Endothelial cell (in vitro differentiated cells): ENCODE results near the gene MROH8. TPM values are rescaled to one million over a fixed set of nuclear protein-coding genes. Genes with fewer than 3 reads are reported as not detected.

Experiments used
- DNase-seq: peaks from one replicate; pipeline ENCODE4 v3.0.0; 2021; ENCODE audit warnings: low spot score
- H3K27ac Mint-ChIP-seq: one replicate; pipeline ENCODE4 v1.8.0; 2021; ENCODE audit warnings: mixed read lengths, inconsistent platforms; ENCODE audit not compliant: unreplicated experiment
- H3K27me3 Mint-ChIP-seq: one replicate; pipeline ENCODE4 v1.8.0; 2021; ENCODE audit warnings: mild to moderate bottlenecking, moderate library complexity, mixed read lengths, inconsistent platforms; ENCODE audit not compliant: unreplicated experiment
- H3K36me3 Mint-ChIP-seq: one replicate; pipeline ENCODE4 v1.8.0; 2021; ENCODE audit warnings: mild to moderate bottlenecking, low read depth, mixed read lengths, inconsistent platforms; ENCODE audit not compliant: unreplicated experiment
- H3K4me1 Mint-ChIP-seq: one replicate; pipeline ENCODE4 v1.8.0; 2021; ENCODE audit warnings: mild to moderate bottlenecking, mixed read lengths, inconsistent platforms; ENCODE audit not compliant: unreplicated experiment
- H3K4me3 Mint-ChIP-seq: one replicate; pipeline ENCODE4 v1.8.0; 2021; ENCODE audit warnings: mild to moderate bottlenecking, mixed read lengths, inconsistent platforms; ENCODE audit not compliant: unreplicated experiment
- H3K9me3 Mint-ChIP-seq: one replicate; pipeline ENCODE4 v1.8.0; 2021; ENCODE audit warnings: mixed read lengths, inconsistent platforms; ENCODE audit not compliant: unreplicated experiment
- CTCF ChIP-seq: fragments of 200-600 bp; sonication (generic); IDR thresholded peaks from one replicate; pipeline ENCODE4 v1.5.0; 2021; ENCODE audit warnings: antibody characterized with exemption; ENCODE audit not compliant: unreplicated experiment
- total RNA-seq: library from RNA; stranded (reverse); fragmentation: NEBNext Ultra II Directional; extraction: Animal tissue kit (Norgen Biotek cat#: 25700); gene quantifications from one replicate; pipeline ENCODE4 v1.2.1, GENCODE V29; 2021; ENCODE audit not compliant: unreplicated experiment

MROH8 gene
- total RNA-seq, 1 donor from 2014 or later, result 4.3 TPM

- Mint-ChIP-seq H3K36me3 (peaks cover 28% of the 10 kb centered on the region), H3K9me3 (no peaks in the 10 kb centered on the region), H3K27ac (peak overlapping the region; percentile 37), H3K4me3 (no peak overlapping the region), H3K27me3 (peaks cover 7% of the 10 kb centered on the region), H3K4me1 (peaks cover 34% of the 10 kb centered on the region)
- DNase-seq, result peak; percentile 79
- peak; percentile 88 for TF ChIP-seq CTCF
Observed at GRCh38 chr20:37192137-37192854, 12.9 kb upstream of the MROH8 start.

GRCh38 chr20:37190354-37191112 lies 11.2 kb upstream of the MROH8 start:
- no peak overlapping the region for H3K27ac Mint-ChIP-seq
- H3K36me3 Mint-ChIP-seq, result peaks cover 18% of the 10 kb centered on the region
- no peak for DNase-seq
- H3K4me3 Mint-ChIP-seq, result no peak overlapping the region
- TF ChIP-seq CTCF, result no peak
- H3K9me3 Mint-ChIP-seq, result no peaks in the 10 kb centered on the region
- H3K27me3 Mint-ChIP-seq, result peaks cover 6% of the 10 kb centered on the region
- H3K4me1 Mint-ChIP-seq, result peaks cover 27% of the 10 kb centered on the region

- TF ChIP-seq CTCF, result no peak
- H3K27ac Mint-ChIP-seq, result no peak overlapping the region
- H3K27me3 Mint-ChIP-seq, result peaks cover 7% of the 10 kb centered on the region
- H3K4me3 Mint-ChIP-seq, result no peak overlapping the region
- no peak for DNase-seq
- H3K9me3 Mint-ChIP-seq, result no peaks in the 10 kb centered on the region
- peaks cover 19% of the 10 kb centered on the region for H3K4me1 Mint-ChIP-seq
- peaks cover 22% of the 10 kb centered on the region for H3K36me3 Mint-ChIP-seq
Observed at GRCh38 chr20:37189416-37190016, 10.2 kb upstream of the MROH8 start.

GRCh38 chr20:37188787-37189186 lies 9.4 kb upstream of the MROH8 start:
- Mint-ChIP-seq H3K27ac (no peak overlapping the region), H3K27me3 (peaks cover 3% of the 10 kb centered on the region), H3K9me3 (no peaks in the 10 kb centered on the region), H3K36me3 (peaks cover 26% of the 10 kb centered on the region), H3K4me1 (peaks cover 14% of the 10 kb centered on the region), H3K4me3 (no peak overlapping the region)
- no peak for DNase-seq
- TF ChIP-seq CTCF, result no peak
